H1 (cell line): ENCODE data around the gene A4GALT. TPM values are rescaled to one million over a fixed set of nuclear protein-coding genes. Genes with fewer than 3 reads are reported as not detected.

ENCODE experiments used
- CTCF ChIA-PET: fragments of 300-600 bp; sonication (Branson Sonifier 250); formaldehyde crosslinking; loops from one replicate; lab custom pipeline; 2021; ENCODE audit not compliant: partially characterized antibody; lab: Charles Lee
- POLR2A ChIA-PET: fragments of 300-600 bp; sonication (Branson Sonifier 250); formaldehyde crosslinking; loops from one replicate; lab custom pipeline; 2021; ENCODE audit warnings: inconsistent platforms; ENCODE audit not compliant: partially characterized antibody; lab: Charles Lee
- DNase-seq, 2 experiments: peaks; one replicate each; pipeline versions ENCODE4 v3.0.0 to v3.0.0-alpha.2; 2010 to 2022; ENCODE audit warnings: low spot score in 2 of 2, low read depth in 1 of 2, mixed read lengths in 1 of 2
- FAIRE-seq: peaks from 2 replicates; lab custom pipeline; 2011; peaks lifted over from hg19 to GRCh38; lab: Jason Lieb, UNC
- H2AFZ ChIP-seq: 2 replicates; pipeline ENCODE4 v1.8.1; 2012; ENCODE audit warnings: low read length, inconsistent platforms
- H2AK5ac ChIP-seq: 2 replicates; pipeline ENCODE4 v1.6.1; 2013; ENCODE audit warnings: low read depth, low read length
- H2BK120ac ChIP-seq: replicated peaks from 2 replicates; pipeline ENCODE3; 2013; ENCODE audit warnings: low read depth, low read length, inconsistent platforms
- H2BK12ac ChIP-seq: 2 replicates; pipeline ENCODE4 v1.6.1; 2013; ENCODE audit warnings: low read depth, low read length
- H2BK15ac ChIP-seq: 2 replicates; pipeline ENCODE4 v1.6.1; 2013; ENCODE audit warnings: low read length
- H2BK20ac ChIP-seq: 2 replicates; pipeline ENCODE4 v1.6.1; 2013; ENCODE audit warnings: low read length
- H2BK5ac ChIP-seq: 2 replicates; pipeline ENCODE4 v1.6.1; 2013; ENCODE audit warnings: low read depth, low read length
- H3K14ac ChIP-seq: 2 replicates; pipeline ENCODE4 v1.6.1; 2013; ENCODE audit warnings: inconsistent platforms; ENCODE audit not compliant: insufficient read length
- H3K18ac ChIP-seq: 2 replicates; pipeline ENCODE4 v1.6.1; 2013; ENCODE audit warnings: low read length; ENCODE audit errors: extremely low read depth
- H3K23ac ChIP-seq: 2 replicates; pipeline ENCODE4 v1.6.1; 2013; ENCODE audit warnings: inconsistent platforms; ENCODE audit not compliant: insufficient read length
- H3K23me2 ChIP-seq: 2 replicates; pipeline ENCODE4 v1.6.1; 2013; ENCODE audit warnings: low read depth, low read length
- H3K27ac ChIP-seq: 2 replicates; pipeline ENCODE4 v1.6.1; 2011; ENCODE audit warnings: low read depth, low read length, inconsistent platforms
- H3K27me3 ChIP-seq, 4 experiments: replicated peaks in 1 of 4; 1 replicate in 1 of 4; 2 replicates in 3 of 4; pipeline versions ENCODE4 v1.6.1 to v1.8.1; 2011 to 2013; ENCODE audit warnings: low read length in 3 of 4, mild to moderate bottlenecking in 3 of 4, inconsistent platforms in 2 of 4, mixed read lengths in 2 of 4, moderate library complexity in 1 of 4; ENCODE audit not compliant: control insufficient read depth in 3 of 4, insufficient read depth in 3 of 4; ENCODE audit errors: extremely low read depth in 1 of 4
- H3K36me3 ChIP-seq, 4 experiments: 2 replicates each; pipeline versions ENCODE4 v1.6.1 to v1.8.1; 2011 to 2013; ENCODE audit warnings: mild to moderate bottlenecking in 4 of 4, low read length in 3 of 4, moderate library complexity in 2 of 4, control low read depth in 1 of 4, inconsistent platforms in 1 of 4; ENCODE audit not compliant: insufficient read depth in 4 of 4, control insufficient read depth in 2 of 4
- H3K4ac ChIP-seq: replicated peaks from 2 replicates; pipeline ENCODE3; 2013; ENCODE audit warnings: low read length, low read depth, mixed read lengths, inconsistent platforms; ENCODE audit not compliant: insufficient read length
- H3K4me1 ChIP-seq, 4 experiments: replicated peaks in 1 of 4; 1 replicate in 1 of 4; 2 replicates in 3 of 4; pipeline versions ENCODE4 v1.6.1 to v1.8.1; 2011 to 2013; ENCODE audit warnings: low read length in 3 of 4, inconsistent platforms in 2 of 4, mixed read lengths in 1 of 4; ENCODE audit not compliant: insufficient read depth in 4 of 4, control insufficient read depth in 3 of 4
- H3K4me2 ChIP-seq, 2 experiments: 2 replicates each; pipeline versions ENCODE4 v1.6.1 to v1.8.1; 2011 to 2013; ENCODE audit warnings: low read depth in 2 of 2, low read length in 2 of 2, control low read depth in 1 of 2, inconsistent platforms in 1 of 2, mild to moderate bottlenecking in 1 of 2; ENCODE audit not compliant: insufficient read depth in 1 of 2
- H3K4me3 ChIP-seq, 4 experiments: fragments of 200-600, 300-600 bp in 1 of 4; sonication (generic), shearing (Covaris generic), sonication (Bioruptor Twin) in 1 of 4; 2 replicates each; pipeline versions ENCODE4 v1.5.1 to v1.8.1; 2011 to 2016; ENCODE audit warnings: low read length in 4 of 4, low read depth in 3 of 4, control low read depth in 2 of 4, inconsistent platforms in 2 of 4, mild to moderate bottlenecking in 2 of 4, mixed read lengths in 1 of 4, moderate library complexity in 1 of 4; ENCODE audit not compliant: insufficient read depth in 2 of 4; ENCODE audit errors: extremely low read depth in 1 of 4
- H3K56ac ChIP-seq: replicated peaks from 2 replicates; pipeline ENCODE3; 2013; ENCODE audit warnings: low read depth, mild to moderate bottlenecking, mixed read lengths, low read length, inconsistent platforms; ENCODE audit not compliant: insufficient read length
- H3K79me1 ChIP-seq: 2 replicates; pipeline ENCODE4 v1.6.1; 2013; ENCODE audit warnings: low read depth, low read length, control low read depth
- H3K79me2 ChIP-seq, 2 experiments: 2 replicates each; pipeline versions ENCODE4 v1.6.1 to v1.8.1; 2012 to 2013; ENCODE audit warnings: low read length in 2 of 2, mild to moderate bottlenecking in 2 of 2, inconsistent platforms in 1 of 2; ENCODE audit not compliant: insufficient read depth in 2 of 2, control insufficient read depth in 1 of 2
- H3K9ac ChIP-seq, 4 experiments: replicated peaks in 1 of 4; 1 replicate in 1 of 4; 2 replicates in 3 of 4; pipeline versions ENCODE4 v1.6.1 to v1.8.1; 2011 to 2013; ENCODE audit warnings: low read depth in 3 of 4, low read length in 3 of 4, control low read depth in 2 of 4, mild to moderate bottlenecking in 2 of 4, moderate library complexity in 2 of 4, inconsistent platforms in 1 of 4; ENCODE audit errors: extremely low read depth in 1 of 4
- H3K9me3 ChIP-seq, 2 experiments: 2 replicates each; pipeline versions ENCODE4 v1.6.1 to v1.8.1; 2012 to 2013; ENCODE audit warnings: mild to moderate bottlenecking in 2 of 2, moderate library complexity in 2 of 2, control low read depth in 1 of 2, inconsistent platforms in 1 of 2, low read depth in 1 of 2, low read length in 1 of 2, mixed read lengths in 1 of 2; ENCODE audit not compliant: insufficient read depth in 2 of 2
- H4K20me1 ChIP-seq, 2 experiments: replicated peaks in 1 of 2; 2 replicates each; pipeline versions ENCODE3 to v1.8.1; 2011 to 2013; ENCODE audit warnings: inconsistent platforms in 2 of 2, low read length in 2 of 2, mild to moderate bottlenecking in 1 of 2; ENCODE audit not compliant: insufficient read depth in 2 of 2, control insufficient read depth in 1 of 2
- H4K5ac ChIP-seq: 2 replicates; pipeline ENCODE4 v1.6.1; 2013; ENCODE audit warnings: low read length, low read depth, mixed read lengths, inconsistent platforms; ENCODE audit not compliant: insufficient read length
- H4K8ac ChIP-seq: 2 replicates; pipeline ENCODE4 v1.8.0; 2013; ENCODE audit warnings: mild to moderate bottlenecking, moderate library complexity, low read length, inconsistent platforms; ENCODE audit not compliant: insufficient read depth; ENCODE audit errors: extremely low read depth
- H4K91ac ChIP-seq: replicated peaks from 2 replicates; pipeline ENCODE3; 2013; ENCODE audit warnings: low read length, mixed read lengths, inconsistent platforms; ENCODE audit not compliant: insufficient read length
- ASH2L ChIP-seq: fragments of 200-600, 300-600 bp; sonication (generic); IDR thresholded peaks from one replicate; pipeline ENCODE4 v1.7.1; 2017; ENCODE audit warnings: low read length
- FOSL1 ChIP-seq: IDR thresholded peaks from 2 replicates; pipeline ENCODE4 v1.6.1; 2011; ENCODE audit warnings: mild to moderate bottlenecking, low read depth, low read length, moderate library complexity; ENCODE audit not compliant: insufficient read depth
- WGBS, 2 experiments: shearing (Covaris generic) in 1 of 2; methylation state at CpG; one replicate each; pipeline versions ENCODE4 v1.1.6 to v1.1.7; 2013 to 2015; ENCODE audit warnings: low lambda C conversion rate in 2 of 2, mixed read lengths in 2 of 2, inconsistent platforms in 1 of 2, low coverage in 1 of 2, missing lambda C conversion rate in 1 of 2; ENCODE audit not compliant: insufficient replicate concordance in 2 of 2, insufficient coverage in 1 of 2, insufficient read length in 1 of 2; ENCODE audit errors: extremely low coverage in 1 of 2, missing lambda C conversion rate in 1 of 2; 5-methylcytosine and 5-hydroxymethylcytosine counted together
- polyA plus RNA-seq, 7 experiments: library from polyadenylated mRNA; depleted of rRNA in 3 of 7; stranded (reverse) in 5 of 7; unstranded in 2 of 7; fragments of >200 nt in 5 of 7; fragments of 200-250 nt in 2 of 7; gene quantifications; 1 replicate in 5 of 7; 2 replicates in 1 of 7; 4 replicates in 1 of 7; pipeline versions ENCODE4 v1.2.1 to v1.2.3, GENCODE V29; 2011 to 2013; ENCODE audit warnings: missing spikeins in 2 of 7, mixed read lengths in 2 of 7
- total RNA-seq: library from RNA; stranded (reverse); fragmentation: NEBNext Ultra II Directional; extraction: Animal tissue kit (Norgen Biotek cat#: 25700); gene quantifications from 2 replicates; pipeline ENCODE4 v1.2.1, GENCODE V29; 2021

The A4GALT gene
- total and polyA plus RNA-seq, 2 of the 8 experiments (the other 6 are each of a cell fraction or from before 2014, with no cell fraction given), result 7.2 to 13.8 TPM

DNA sequence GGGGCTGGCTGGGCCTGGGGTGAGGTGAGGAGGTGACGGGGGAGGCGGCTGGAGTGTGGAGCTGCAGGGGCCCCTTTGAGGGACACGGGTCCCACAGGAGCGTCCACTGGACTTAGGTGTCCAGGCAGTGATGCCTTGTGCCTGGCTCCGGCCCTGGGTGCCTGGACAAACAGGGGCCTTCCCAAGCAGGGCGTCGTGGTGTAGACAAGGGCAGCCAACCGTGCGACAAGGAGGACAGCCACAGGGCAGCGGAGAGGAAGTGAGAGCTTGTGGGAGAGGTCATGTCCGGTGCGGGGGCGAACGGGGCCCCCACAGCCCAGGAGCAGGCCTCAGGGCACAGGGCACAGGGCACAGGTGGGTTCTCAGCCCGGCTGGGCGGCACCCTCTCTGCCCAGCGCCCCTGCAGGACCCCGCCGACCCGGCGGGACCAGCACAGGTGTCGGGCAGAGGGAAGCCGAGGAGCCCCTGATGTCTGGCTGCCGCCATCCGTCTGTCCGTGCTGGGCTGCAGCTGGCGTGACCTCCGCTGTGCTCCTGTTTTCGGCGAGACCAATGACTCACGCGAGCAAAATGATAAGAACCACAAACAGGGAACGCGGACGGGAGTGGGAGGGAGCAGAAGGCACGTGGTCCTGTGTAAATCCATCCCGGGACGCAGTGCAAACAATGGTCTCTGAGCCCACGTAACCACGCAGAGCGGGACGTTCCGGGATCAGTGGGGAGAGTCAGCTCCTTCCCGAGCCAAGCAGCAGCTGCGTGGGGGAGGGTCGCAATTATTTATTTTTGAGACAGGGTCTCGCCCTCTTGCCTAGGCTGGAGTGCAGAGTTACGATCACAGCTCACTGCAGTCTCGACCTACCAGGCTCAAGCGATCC is 49.1 kb upstream of the A4GALT start:
- no peak overlapping the region for H2BK15ac ChIP-seq
- POLR2A ChIA-PET, result interaction anchor here (1.4 kb wide), 1 partner anchor 11 kb away, joined by 3 read pairs; no protein-coding TSS in a partner anchor
- H2BK120ac ChIP-seq, result no peak overlapping the region
- no peak overlapping the region for H3K56ac ChIP-seq
- H2AK5ac ChIP-seq, result no peak overlapping the region
- H3K79me2 ChIP-seq, result no peaks in the 10 kb centered on the region
- H3K4ac ChIP-seq, result no peak overlapping the region
- H3K9ac ChIP-seq, result no peak overlapping the region
- H2BK5ac ChIP-seq, result peak overlapping the region; percentile 48
- peak overlapping the region; percentile 84; the same call in 1 of the 2 replicates for H4K8ac ChIP-seq
- no peak overlapping the region for H3K4me2 ChIP-seq
- no peak overlapping the region for H2BK12ac ChIP-seq
- 87% methylated on average over 40 of the region's 50 CpGs; no CpG with 5 or more reads in 1 of the 2 experiments for WGBS, 2 experiments
- H3K23ac ChIP-seq, result no peak overlapping the region
- H3K79me1 ChIP-seq, result no peaks in the 10 kb centered on the region
- no peaks in the 10 kb centered on the region for H4K20me1 ChIP-seq
- FAIRE-seq (no peak), DNase-seq (no peak)
- no peak overlapping the region for H2BK20ac ChIP-seq
- no peak overlapping the region for H3K27ac ChIP-seq
- no peaks in the 10 kb centered on the region for H3K36me3 ChIP-seq
- no peaks in the 10 kb centered on the region for H3K23me2 ChIP-seq
- CTCF ChIA-PET, result interaction anchor here (0.6 to 1.4 kb wide), 4 partner anchors 9 to 53 kb away, joined by 3 to 5 read pairs (median 3); no protein-coding TSS in a partner anchor
- no peak overlapping the region for H2AFZ ChIP-seq
- H3K4me3 ChIP-seq, result no peak overlapping the region
- H4K5ac ChIP-seq, result no peak overlapping the region
- no peak overlapping the region for H3K18ac ChIP-seq
- H3K14ac ChIP-seq, result no peak overlapping the region
- no peak overlapping the region for H4K91ac ChIP-seq
- H3K27me3 ChIP-seq, result no peaks in the 10 kb centered on the region
- no peaks in the 10 kb centered on the region for H3K9me3 ChIP-seq
- TF ChIP-seq ASH2L, result no peak
- no peak for TF ChIP-seq FOSL1
- TF ChIP-seq, all 59 proteins: peak for 0
- peaks cover 0 to 8% (median 4%) of the 10 kb centered on the region in 4 experiments; a peak in 4 of 7 replicates for H3K4me1 ChIP-seq
